Natural killer cell treated with Interleukin-12 subunit alpha and Interleukin-12 subunit beta and Interleukin-15 and Interleukin-18, amount 100 ng/mL, for 72 hours (primary cell): ENCODE measurements around the gene PIBF1. TPM values are rescaled to one million over a fixed set of nuclear protein-coding genes. Genes with fewer than 3 reads are reported as not detected.
A peak's percentile ranks its signal among the peaks of the same experiment; 100 is the strongest.
"Not testable (repeated sequence)": the region's sequence is repeated elsewhere in the genome, so short reads cannot be mapped to it uniquely, and the experiment has no call there.

Source experiments
- ATAC-seq, 2 donors: fragments of 150-1000 bp; cut with Tn5 transposase in 1 of 2; sonication (Bioruptor Pico), chemical (Tn5 transposase) in 1 of 2; 2 replicates each; pipeline ENCODE4 v1.10.0; 2021
- DNase-seq: peaks from one replicate; pipeline ENCODE4 v3.0.0; 2022; ENCODE audit warnings: low spot score
- H3K27ac Mint-ChIP-seq, 2 donors: 1 replicate in 1 of 2; 2 replicates in 1 of 2; pipeline ENCODE4 v1.8.0; 2022; ENCODE audit warnings: mixed read lengths in 2 of 2, mild to moderate bottlenecking in 1 of 2, moderate library complexity in 1 of 2
- H3K27me3 Mint-ChIP-seq, 2 donors: 1 replicate in 1 of 2; 2 replicates in 1 of 2; pipeline ENCODE4 v1.8.0; 2022; ENCODE audit warnings: mixed read lengths in 2 of 2
- H3K36me3 Mint-ChIP-seq: one replicate; pipeline ENCODE4 v1.8.0; 2022; ENCODE audit warnings: mixed read lengths
- H3K4me1 Mint-ChIP-seq, 2 donors: 1 replicate in 1 of 2; 2 replicates in 1 of 2; pipeline ENCODE4 v1.8.0; 2022; ENCODE audit warnings: low read depth in 2 of 2, mixed read lengths in 2 of 2, mild to moderate bottlenecking in 1 of 2
- H3K4me3 Mint-ChIP-seq: one replicate; pipeline ENCODE4 v1.8.0; 2022; ENCODE audit warnings: mixed read lengths
- H3K9me3 Mint-ChIP-seq: 2 replicates; pipeline ENCODE4 v1.8.0; 2022; ENCODE audit warnings: mixed read lengths
- total RNA-seq, 2 donors: library from RNA; stranded (reverse); gene quantifications; one replicate each; pipeline ENCODE4 v1.2.3, GENCODE V29; 2022

PIBF1 gene
- total RNA-seq, 2 donors from 2014 or later = 15.2 to 46.3 TPM

- DNase-seq = no peak
- no peaks in the 10 kb centered on the region for H3K9me3 Mint-ChIP-seq
- no peak overlapping the region for H3K27ac Mint-ChIP-seq
- ATAC-seq = peak in 1 of 2 donors; percentile 36
- H3K4me1 Mint-ChIP-seq = no peaks in the 10 kb centered on the region
- no peaks in the 10 kb centered on the region for H3K27me3 Mint-ChIP-seq
- no peak overlapping the region for H3K4me3 Mint-ChIP-seq
- no peaks in the 10 kb centered on the region for H3K36me3 Mint-ChIP-seq
These were observed 243.5 kb downstream of the PIBF1 start for GRCh38 chr13:73025217-73026012.

DNA sequence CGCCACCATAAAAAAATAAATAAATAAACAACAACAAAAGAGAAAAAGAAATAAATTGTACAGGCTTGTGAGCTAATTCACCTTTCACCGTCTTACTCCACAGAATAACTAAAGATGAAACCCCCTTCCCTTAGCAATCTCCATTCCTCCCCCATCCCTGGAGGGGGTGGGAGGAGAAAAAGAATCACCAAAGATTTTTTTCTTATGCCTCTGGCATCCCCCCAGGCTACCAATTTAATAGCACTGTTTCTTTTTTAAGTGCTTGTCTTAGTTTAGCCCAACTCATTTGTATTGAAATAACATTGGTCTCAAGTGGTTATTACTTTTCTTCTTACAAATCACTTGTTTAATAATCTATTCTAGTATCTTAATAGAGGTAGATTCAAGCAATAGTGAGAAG, 253.0 kb downstream of the PIBF1 start:
- H3K4me1 Mint-ChIP-seq = no peaks in the 10 kb centered on the region
- no peaks in the 10 kb centered on the region for H3K9me3 Mint-ChIP-seq
- H3K4me3 Mint-ChIP-seq = no peak overlapping the region
- H3K27ac Mint-ChIP-seq = no peak overlapping the region
- no peaks in the 10 kb centered on the region for H3K36me3 Mint-ChIP-seq
- H3K27me3 Mint-ChIP-seq = no peaks in the 10 kb centered on the region
- ATAC-seq (no peak), DNase-seq (no peak)

DNA sequence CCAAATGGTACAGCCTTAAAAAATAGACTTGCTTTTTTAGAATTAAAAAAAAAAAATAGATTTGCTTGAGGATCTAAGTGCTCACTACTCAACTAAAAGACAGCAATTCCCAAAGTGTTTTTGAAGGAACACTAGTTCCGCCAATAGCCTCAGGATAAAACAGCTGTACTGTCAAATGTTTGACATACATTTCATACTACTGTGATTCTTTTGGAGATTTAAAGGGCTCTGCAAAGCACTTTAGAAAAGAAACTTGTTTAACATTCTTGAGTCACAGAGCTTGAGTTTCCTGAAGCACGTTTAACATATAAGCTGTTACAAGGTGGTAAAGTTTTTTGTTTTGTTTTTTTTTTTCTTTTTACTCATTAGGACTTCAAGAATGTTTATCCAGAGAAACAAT, 253.7 kb downstream of the PIBF1 start:
- ATAC-seq = no peak
- H3K4me3 Mint-ChIP-seq = no peak overlapping the region

GRCh38 chr13:73036566-73036965, 254.6 kb downstream of the PIBF1 start:
- Mint-ChIP-seq H3K36me3 (no peaks in the 10 kb centered on the region), H3K27me3 (no peaks in the 10 kb centered on the region), H3K4me3 (no peak overlapping the region), H3K4me1 (no peaks in the 10 kb centered on the region), H3K9me3 (no peaks in the 10 kb centered on the region), H3K27ac (no peak overlapping the region)
- DNase-seq (no peak), ATAC-seq (no peak)

More for the DNA sequence above, 253.7 kb downstream of the PIBF1 start:
- H3K27ac Mint-ChIP-seq = no peak overlapping the region
- no peaks in the 10 kb centered on the region for H3K4me1 Mint-ChIP-seq
- no peaks in the 10 kb centered on the region for H3K27me3 Mint-ChIP-seq
- H3K9me3 Mint-ChIP-seq = no peaks in the 10 kb centered on the region
- H3K36me3 Mint-ChIP-seq = no peaks in the 10 kb centered on the region
- no peak for DNase-seq

- no peak for DNase-seq
- H3K4me1 Mint-ChIP-seq = no peaks in the 10 kb centered on the region
- ATAC-seq = no peak
- no peaks in the 10 kb centered on the region for H3K36me3 Mint-ChIP-seq
- no peaks in the 10 kb centered on the region for H3K9me3 Mint-ChIP-seq
- H3K27ac Mint-ChIP-seq = no peak overlapping the region
- no peaks in the 10 kb centered on the region for H3K27me3 Mint-ChIP-seq
- no peak overlapping the region for H3K4me3 Mint-ChIP-seq
These were observed 256.1 kb downstream of the PIBF1 start for GRCh38 chr13:73038064-73038463.

- no peak for DNase-seq
- Mint-ChIP-seq H3K36me3 (no peaks in the 10 kb centered on the region), H3K27me3 (no peaks in the 10 kb centered on the region), H3K4me3 (no peak overlapping the region), H3K4me1 (no peaks in the 10 kb centered on the region), H3K27ac (no peak overlapping the region), H3K9me3 (no peaks in the 10 kb centered on the region)
- no peak for ATAC-seq
These were observed 257.5 kb downstream of the PIBF1 start for GRCh38 chr13:73039201-73040108.

GRCh38 chr13:73040484-73040883, 258.6 kb downstream of the PIBF1 start:
- H3K36me3 Mint-ChIP-seq = no peaks in the 10 kb centered on the region
- no peak for ATAC-seq

GRCh38 chr13:73040968-73041596, 259.1 kb downstream of the PIBF1 start:
- H3K36me3 Mint-ChIP-seq = no peaks in the 10 kb centered on the region
- no peak for DNase-seq
- no peak overlapping the region for H3K4me3 Mint-ChIP-seq
- H3K4me1 Mint-ChIP-seq = no peaks in the 10 kb centered on the region
- no peak overlapping the region for H3K27ac Mint-ChIP-seq
- H3K9me3 Mint-ChIP-seq = no peaks in the 10 kb centered on the region
- ATAC-seq = no peak
- no peaks in the 10 kb centered on the region for H3K27me3 Mint-ChIP-seq

More at GRCh38 chr13:73040484-73040883, 258.6 kb downstream of the PIBF1 start:
- Mint-ChIP-seq H3K27ac (no peak overlapping the region), H3K4me3 (no peak overlapping the region), H3K9me3 (no peaks in the 10 kb centered on the region), H3K4me1 (no peaks in the 10 kb centered on the region), H3K27me3 (no peaks in the 10 kb centered on the region)
- no peak for DNase-seq

DNA sequence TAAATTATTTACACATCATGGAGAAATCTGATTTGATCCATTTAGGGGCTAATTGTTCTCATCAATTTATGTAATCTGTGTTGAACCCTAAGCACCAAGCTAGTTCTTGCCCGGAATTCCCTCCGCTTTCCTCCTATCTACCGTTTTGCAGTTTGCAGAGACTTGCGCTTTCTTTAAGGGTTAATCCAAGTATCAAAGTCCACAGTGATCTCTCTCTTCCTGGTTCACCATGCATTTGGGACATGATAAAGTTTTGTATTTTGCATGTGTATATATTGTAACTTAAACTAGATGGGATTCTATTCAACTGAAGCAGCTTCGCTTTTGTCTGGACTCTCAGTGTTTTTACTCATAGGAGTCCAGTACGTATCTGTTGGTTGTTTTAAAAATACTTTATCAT, 263.1 kb downstream of the PIBF1 start:
- no peaks in the 10 kb centered on the region for H3K9me3 Mint-ChIP-seq
- H3K27ac Mint-ChIP-seq = no peak overlapping the region
- no peaks in the 10 kb centered on the region for H3K36me3 Mint-ChIP-seq
- no peaks in the 10 kb centered on the region for H3K27me3 Mint-ChIP-seq
- DNase-seq (no peak), ATAC-seq (no peak)
- no peaks in the 10 kb centered on the region for H3K4me1 Mint-ChIP-seq
- no peak overlapping the region for H3K4me3 Mint-ChIP-seq

DNA sequence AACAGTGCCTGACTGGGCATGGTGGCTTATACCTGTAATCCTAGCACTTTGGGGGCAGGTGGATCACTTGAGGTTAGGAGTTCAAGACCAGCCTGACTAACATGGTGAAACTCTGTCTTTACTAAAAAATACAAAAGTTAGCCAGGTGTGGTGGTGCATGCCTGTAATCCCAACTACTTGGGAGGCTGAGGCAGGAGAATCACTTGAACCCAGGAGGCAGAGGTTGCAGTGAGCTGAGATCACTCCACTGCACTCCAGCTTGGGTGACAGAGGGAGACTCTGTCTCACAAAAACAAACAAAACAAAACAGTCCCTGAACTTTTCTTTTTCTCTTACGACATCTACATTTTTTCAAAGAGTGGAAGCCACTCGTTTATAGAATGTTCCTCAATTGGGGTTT, 266.7 kb downstream of the PIBF1 start:
- H3K4me3 Mint-ChIP-seq, H3K4me1 Mint-ChIP-seq, ATAC-seq, H3K27me3 Mint-ChIP-seq, H3K9me3 Mint-ChIP-seq, H3K27ac Mint-ChIP-seq, DNase-seq, H3K36me3 Mint-ChIP-seq: not testable (repeated sequence)

GRCh38 chr13:73054712-73055111, 272.8 kb downstream of the PIBF1 start:
- ATAC-seq = no peak

GRCh38 chr13:73055813-73056564, 274.1 kb downstream of the PIBF1 start:
- H3K27me3 Mint-ChIP-seq = peaks cover 26 to 50% of the 10 kb centered on the region in 2 donors
- no peaks in the 10 kb centered on the region for H3K9me3 Mint-ChIP-seq
- H3K4me3 Mint-ChIP-seq = no peak overlapping the region
- H3K4me1 Mint-ChIP-seq = peaks cover 6 to 15% of the 10 kb centered on the region in 2 donors
- H3K27ac Mint-ChIP-seq = no peak overlapping the region
- DNase-seq = no peak
- no peak for ATAC-seq
- no peaks in the 10 kb centered on the region for H3K36me3 Mint-ChIP-seq

More at GRCh38 chr13:73054712-73055111, 272.8 kb downstream of the PIBF1 start:
- Mint-ChIP-seq H3K9me3 (no peaks in the 10 kb centered on the region), H3K27me3 (peaks cover 22 to 45% of the 10 kb centered on the region in 2 donors), H3K4me3 (no peak overlapping the region), H3K36me3 (no peaks in the 10 kb centered on the region), H3K27ac (no peak overlapping the region), H3K4me1 (peaks cover 6% of the 10 kb centered on the region in 2 donors)
- no peak for DNase-seq

DNA sequence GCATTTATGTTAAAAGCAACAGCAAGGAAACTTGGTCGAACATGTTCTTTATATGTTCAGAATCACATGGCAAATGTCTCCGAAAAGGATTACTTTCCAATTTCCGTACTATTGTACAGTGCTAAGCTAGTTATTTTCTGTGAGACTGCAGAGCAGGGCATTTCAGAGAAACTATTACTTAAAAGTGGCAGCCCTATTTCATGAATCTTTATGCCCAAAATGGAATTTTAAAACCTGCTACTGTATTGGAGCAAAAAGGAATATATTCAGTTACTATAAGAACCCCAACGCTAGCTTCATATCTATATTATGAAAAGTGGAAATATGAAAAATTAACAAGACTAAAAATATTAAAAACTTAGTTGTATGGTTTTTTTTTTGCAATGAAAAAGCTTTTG, 274.6 kb downstream of the PIBF1 start:
- no peak overlapping the region for H3K27ac Mint-ChIP-seq
- no peaks in the 10 kb centered on the region for H3K9me3 Mint-ChIP-seq
- peaks cover 8 to 15% of the 10 kb centered on the region in 2 donors for H3K4me1 Mint-ChIP-seq
- H3K36me3 Mint-ChIP-seq = no peaks in the 10 kb centered on the region
- no peak for ATAC-seq
- no peak overlapping the region for H3K4me3 Mint-ChIP-seq
- DNase-seq = no peak
- peaks cover 24 to 53% of the 10 kb centered on the region in 2 donors for H3K27me3 Mint-ChIP-seq
